Calu3 (cell line): ENCODE data around the gene PCDHA12. TPM values are rescaled to one million over a fixed set of nuclear protein-coding genes. Genes with fewer than 3 reads are reported as not detected.
"Not testable (repeated sequence)": the region's sequence is repeated elsewhere in the genome, so short reads cannot be mapped to it uniquely, and the experiment has no call there.

Source experiments
- BruUV-seq: library from RNA; stranded (reverse); fragments of 400-500 nt; replicated peaks from 2 replicates; lab custom pipeline; 2021; lab: Mats Ljungman, UMichigan
- CTCF ChIA-PET: fragments of 300-600 bp; sonication (Branson Sonifier 250); formaldehyde crosslinking; loops from one replicate; lab custom pipeline; 2022; ENCODE audit warnings: antibody characterized with exemption; lab: Charles Lee
- DNase-seq: peaks from one replicate; pipeline ENCODE4 v3.0.0; 2022
- H3K27ac Mint-ChIP-seq: one replicate; pipeline ENCODE4 v1.8.0; 2022; ENCODE audit warnings: mixed read lengths; ENCODE audit not compliant: unreplicated experiment
- H3K27me3 Mint-ChIP-seq: one replicate; pipeline ENCODE4 v1.8.0; 2022; ENCODE audit warnings: mixed read lengths; ENCODE audit not compliant: unreplicated experiment
- H3K36me3 Mint-ChIP-seq: one replicate; pipeline ENCODE4 v1.8.0; 2022; ENCODE audit warnings: mild to moderate bottlenecking, moderate library complexity, mixed read lengths; ENCODE audit not compliant: insufficient read depth, unreplicated experiment
- H3K4me1 Mint-ChIP-seq: one replicate; pipeline ENCODE4 v1.8.0; 2022; ENCODE audit warnings: mild to moderate bottlenecking, low read depth, mixed read lengths; ENCODE audit not compliant: unreplicated experiment
- H3K4me3 Mint-ChIP-seq: one replicate; pipeline ENCODE4 v1.8.0; 2022; ENCODE audit warnings: mild to moderate bottlenecking, low read depth, moderate library complexity, mixed read lengths; ENCODE audit not compliant: unreplicated experiment
- H3K9me3 Mint-ChIP-seq: one replicate; pipeline ENCODE4 v1.8.0; 2022; ENCODE audit warnings: low read depth, mixed read lengths; ENCODE audit not compliant: unreplicated experiment
- CTCF ChIP-seq: fragments of 200-600 bp; IDR thresholded peaks from one replicate; pipeline ENCODE4 v1.8.0; 2022; ENCODE audit warnings: antibody characterized with exemption; ENCODE audit not compliant: unreplicated experiment
- intact Hi-C: fragments of 100-400 bp; cut with micrococcal nuclease; formaldehyde crosslinking; loops from one replicate; pipeline ENCODE4 v1.10.0; 2022; ENCODE audit not compliant: unreplicated experiment
- total RNA-seq: library from RNA; stranded (reverse); gene quantifications from 2 replicates; pipeline ENCODE4 v1.2.3, GENCODE V29; 2022

Gene PCDHA12
- total RNA-seq, 1 experiment from 2014 or later, result 0.78 TPM

GRCh38 chr5:140833993-140834392 lies 41.1 kb upstream of the PCDHA12 start, which contains the start of gene PCDHA7:
Gene PCDHA7, plus strand, starts transcription at chr5:140834269. Its CDS starts 115 bp downstream, at chr5:140834384.
- Mint-ChIP-seq H3K9me3 (peaks cover 13% of the 10 kb centered on the region), H3K36me3 (peaks cover 4% of the 10 kb centered on the region), H3K4me3 (no peak within 1 kb of the TSS), H3K27ac (no peak within 1 kb of the TSS), H3K27me3 (no peaks in the 10 kb centered on the region), H3K4me1 (no peaks in the 10 kb centered on the region)
- DNase-seq, result no peak
- no TSS peak for BruUV-seq
- no peak for TF ChIP-seq CTCF
- CTCF ChIA-PET, result no interaction called here
- intact Hi-C loops, result no loop called here

GRCh38 chr5:140834439-140835008 lies 40.6 kb upstream of the PCDHA12 start:
- H3K27ac Mint-ChIP-seq, result not testable (repeated sequence)

GRCh38 chr5:140835622-140836510 lies 39.2 kb upstream of the PCDHA12 start:
- no peak for DNase-seq
- no peak overlapping the region for H3K27ac Mint-ChIP-seq
- H3K4me3 Mint-ChIP-seq, result no peak overlapping the region
- peaks cover 4% of the 10 kb centered on the region for H3K36me3 Mint-ChIP-seq
- CTCF ChIA-PET, result no interaction called here
- no peaks in the 10 kb centered on the region for H3K27me3 Mint-ChIP-seq
- no TSS peak for BruUV-seq
- TF ChIP-seq CTCF, result no peak
- intact Hi-C loops, result no loop called here
- H3K9me3 Mint-ChIP-seq, result peaks cover 21% of the 10 kb centered on the region
- no peaks in the 10 kb centered on the region for H3K4me1 Mint-ChIP-seq

More at GRCh38 chr5:140834439-140835008, 40.6 kb upstream of the PCDHA12 start:
- DNase-seq, H3K27me3 Mint-ChIP-seq, H3K36me3 Mint-ChIP-seq, CTCF ChIA-PET, BruUV-seq, H3K4me1 Mint-ChIP-seq, intact Hi-C loops, H3K4me3 Mint-ChIP-seq: not testable (repeated sequence)
- H3K9me3 Mint-ChIP-seq, result peaks cover 14% of the 10 kb centered on the region

GRCh38 chr5:140840978-140841962 lies 33.8 kb upstream of the PCDHA12 start, which contains the start of gene PCDHA8:
Gene PCDHA8, plus strand, starts transcription at chr5:140841187. Its CDS starts 135 bp downstream, at chr5:140841322.
- Mint-ChIP-seq H3K9me3 (peaks cover 16% of the 10 kb centered on the region), H3K27me3 (no peaks in the 10 kb centered on the region), H3K27ac (no peak within 1 kb of the TSS), H3K36me3 (no peaks in the 10 kb centered on the region), H3K4me1 (no peaks in the 10 kb centered on the region), H3K4me3 (no peak within 1 kb of the TSS)
- intact Hi-C loops, result no loop called here
- TF ChIP-seq CTCF, result no peak
- no TSS peak for BruUV-seq
- CTCF ChIA-PET, result no interaction called here
- no peak for DNase-seq
